Mucosa of descending colon (tissue), 3 donors: Measurements from ENCODE around the gene TRIM50. TPM values are rescaled to one million over a fixed set of nuclear protein-coding genes. Genes with fewer than 3 reads are reported as not detected.

ENCODE experiments used
- ATAC-seq: fragments of 200-7000 bp; cut with Tn5 transposase; one replicate; pipeline ENCODE4 v1.9.1; 2020; ENCODE audit warnings: mild to moderate bottlenecking, moderate library complexity
- DNase-seq, 3 donors: peaks; one replicate each; pipeline ENCODE4 v3.0.0-alpha.2; 2020
- H3K36me3 ChIP-seq: fragments of 200-600 bp; one replicate; pipeline ENCODE4 v1.8.0; 2021; ENCODE audit warnings: low read depth, mild to moderate bottlenecking
- H3K4me1 ChIP-seq: fragments of 200-600 bp; one replicate; pipeline ENCODE4 v1.8.0; 2021; ENCODE audit warnings: low read depth, mild to moderate bottlenecking
- H3K4me3 ChIP-seq: fragments of 200-600 bp; one replicate; pipeline ENCODE4 v1.8.0; 2021; ENCODE audit warnings: mild to moderate bottlenecking
- H3K9me3 ChIP-seq: fragments of 200-600 bp; one replicate; pipeline ENCODE4 v1.8.0; 2021; ENCODE audit warnings: mild to moderate bottlenecking
- CTCF ChIP-seq: fragments of 200-600 bp; IDR thresholded peaks from one replicate; pipeline ENCODE4 v1.8.0; 2022; ENCODE audit warnings: antibody characterized with exemption, mild to moderate bottlenecking
- intact Hi-C, 2 donors: fragments of 100-400 bp; cut with DNase I in 1 of 2; cut with micrococcal nuclease in 1 of 2; formaldehyde crosslinking; loops; one replicate each; pipeline versions ENCODE4 v1.11.0 to v1.11.1; 2022; cut with DNase I, micrococcal nuclease
- total RNA-seq, 3 donors: library from RNA; stranded (reverse); fragmentation: NEBNext Ultra II Directional in 2 of 3; extraction: Animal tissue kit (Norgen Biotek cat#: 25700) in 2 of 3; gene quantifications; one replicate each; pipeline versions ENCODE4 v1.2.1 to v1.2.4, GENCODE V29; 2021 to 2023
- donor health status: DM: no; HTN: no; CAD: no; lungs with moderate emphysema.
- donor health status: DM: no; HTN: no; CAD: no.
- donor health status: DM: no; HTN: yes; CAD: no.

The TRIM50 gene
- total RNA-seq, 3 donors from 2014 or later = 0.35 TPM; not detected in 2

DNA sequence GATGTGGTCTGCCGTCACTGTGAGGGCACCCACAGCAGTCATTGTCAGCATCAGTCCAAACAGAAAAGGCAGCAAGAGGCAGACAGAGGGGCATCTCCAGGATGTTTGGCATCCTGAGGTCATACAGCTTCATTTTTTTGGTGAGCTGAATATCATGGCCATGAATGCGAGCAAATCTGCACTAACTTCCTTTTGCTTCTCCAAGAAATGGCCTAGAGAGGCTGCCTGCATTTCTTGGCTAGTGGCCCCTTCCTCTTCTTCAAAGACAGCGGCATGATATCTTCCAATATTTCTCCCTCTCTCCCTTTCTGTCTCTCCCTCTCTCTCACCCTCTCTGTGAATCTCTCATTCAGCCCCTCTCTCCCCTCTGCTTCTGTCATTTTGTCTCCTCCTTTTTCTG lies 24.9 kb upstream of the TRIM50 start:
- Histone ChIP-seq H3K36me3 (no peaks in the 10 kb centered on the region), H3K4me1 (no peaks in the 10 kb centered on the region), H3K9me3 (no peaks in the 10 kb centered on the region), H3K4me3 (no peak overlapping the region)
- intact Hi-C loops = no loop called here
- ATAC-seq (no peak), DNase-seq (no peak)
- TF ChIP-seq CTCF = no peak

GRCh38 chr7:73351447-73352167 lies 23.7 kb upstream of the TRIM50 start:
- no peak for TF ChIP-seq CTCF
- Histone ChIP-seq H3K36me3 (no peaks in the 10 kb centered on the region), H3K4me3 (no peak overlapping the region), H3K9me3 (no peaks in the 10 kb centered on the region), H3K4me1 (no peaks in the 10 kb centered on the region)
- intact Hi-C loops = no loop called here
- DNase-seq (no peak), ATAC-seq (no peak)

DNA sequence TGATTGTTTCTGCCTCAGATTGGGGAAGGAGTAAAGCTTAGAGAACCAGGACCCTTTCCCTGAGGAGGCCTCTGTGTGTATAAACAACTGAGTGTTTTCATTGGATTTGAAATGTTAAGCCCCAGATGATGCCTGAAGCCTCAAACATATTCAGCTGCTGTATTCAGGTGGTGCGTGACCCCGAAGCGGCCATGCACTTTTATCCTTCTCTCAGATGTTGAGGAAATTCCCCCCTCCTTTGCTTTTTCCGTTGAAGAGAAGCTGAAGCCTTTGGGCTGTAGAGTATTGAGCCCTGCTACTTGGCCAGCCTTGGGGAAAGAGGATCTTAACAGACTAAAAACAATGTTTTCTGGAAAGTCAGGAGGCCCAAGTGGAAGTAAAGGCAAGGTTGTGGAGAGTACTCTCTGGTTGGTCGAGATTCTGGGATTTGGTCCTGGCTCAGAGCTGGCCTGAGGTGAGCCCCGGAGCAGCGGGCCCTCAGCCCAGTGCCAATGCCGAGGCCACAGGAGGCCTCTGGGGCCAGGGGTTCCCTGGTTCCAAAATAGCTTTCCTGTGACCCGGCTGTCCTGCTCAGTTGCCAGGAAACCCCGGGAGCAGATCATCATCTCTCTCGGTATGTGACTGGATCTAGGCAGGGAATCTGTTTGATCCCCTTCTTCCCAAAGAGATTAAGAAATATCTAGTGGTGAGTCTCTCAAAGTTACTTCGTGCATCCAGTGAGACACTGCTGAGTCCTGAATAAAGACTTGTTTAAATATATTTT lies 22.6 kb upstream of the TRIM50 start:
- ATAC-seq = no peak

GRCh38 chr7:73349763-73350162 lies 21.9 kb upstream of the TRIM50 start:
- DNase-seq (no peak), ATAC-seq (no peak)
- Histone ChIP-seq H3K36me3 (no peaks in the 10 kb centered on the region), H3K4me1 (no peaks in the 10 kb centered on the region), H3K9me3 (no peaks in the 10 kb centered on the region), H3K4me3 (no peak overlapping the region)
- intact Hi-C loops = no loop called here
- TF ChIP-seq CTCF = no peak

More for the DNA sequence above, 22.6 kb upstream of the TRIM50 start:
- H3K4me1 ChIP-seq = no peaks in the 10 kb centered on the region
- H3K36me3 ChIP-seq = no peaks in the 10 kb centered on the region
- H3K4me3 ChIP-seq = no peak overlapping the region
- no peaks in the 10 kb centered on the region for H3K9me3 ChIP-seq
- intact Hi-C loops = no loop called here
- TF ChIP-seq CTCF = no peak
- DNase-seq = no peak

GRCh38 chr7:73345951-73346350 lies 18.1 kb upstream of the TRIM50 start:
- no peaks in the 10 kb centered on the region for H3K9me3 ChIP-seq
- intact Hi-C loops = no loop called here
- H3K4me3 ChIP-seq = no peak overlapping the region
- no peak for ATAC-seq
- no peaks in the 10 kb centered on the region for H3K36me3 ChIP-seq
- H3K4me1 ChIP-seq = no peaks in the 10 kb centered on the region
- TF ChIP-seq CTCF = no peak
- no peak for DNase-seq
